Dedifferentiated amniotic fluid mesenchymal stem cell (primary cell): ENCODE results near the gene SMYD2.

Experiments used
- DNase-seq: peaks from one replicate; pipeline ENCODE4 v3.0.0-alpha.2; 2016; ENCODE audit errors: extremely low spot score

Gene SMYD2

GRCh38 chr1:214281021-214281719 is at the start of gene SMYD2:
Gene SMYD2 (plus strand): TSS chr1:214281159. CDS start chr1:214281255, 96 bp downstream.
- DNase-seq = peak; percentile 26

- no peak for DNase-seq
These were observed 46.9 kb upstream of the SMYD2 start for GRCh38 chr1:214233856-214234634.

GRCh38 chr1:214234635-214235025 is 46.3 kb upstream of the SMYD2 start:
- DNase-seq = no peak

- no peak for DNase-seq
These were observed 44.5 kb upstream of the SMYD2 start for GRCh38 chr1:214236477-214236876.

- no peak for DNase-seq
These were observed 39.9 kb upstream of the SMYD2 start for GRCh38 chr1:214241060-214241459.

GRCh38 chr1:214244252-214244651 is 36.7 kb upstream of the SMYD2 start:
- no peak for DNase-seq

- DNase-seq = no peak
These were observed 36.1 kb upstream of the SMYD2 start for GRCh38 chr1:214244841-214245240.

- DNase-seq = no peak
These were observed 33.4 kb upstream of the SMYD2 start for GRCh38 chr1:214247501-214248041.

GRCh38 chr1:214248311-214249085 is 32.5 kb upstream of the SMYD2 start:
- no peak for DNase-seq

- no peak for DNase-seq
These were observed 31.3 kb upstream of the SMYD2 start for GRCh38 chr1:214249651-214250050.

- no peak for DNase-seq
These were observed 29.6 kb upstream of the SMYD2 start for GRCh38 chr1:214251354-214251753.

- DNase-seq = no peak
These were observed 25.4 kb upstream of the SMYD2 start for GRCh38 chr1:214255509-214255908.

GRCh38 chr1:214259353-214259977 is 21.5 kb upstream of the SMYD2 start:
- DNase-seq = no peak

GRCh38 chr1:214260561-214261205 is 20.3 kb upstream of the SMYD2 start:
- DNase-seq = no peak

- peak; percentile 87 for DNase-seq
These were observed 19.5 kb upstream of the SMYD2 start for GRCh38 chr1:214261206-214262123.

- no peak for DNase-seq
These were observed 16.8 kb upstream of the SMYD2 start for GRCh38 chr1:214264196-214264595.

GRCh38 chr1:214264976-214265375 is 16.0 kb upstream of the SMYD2 start:
- no peak for DNase-seq

GRCh38 chr1:214270097-214270650 is 10.8 kb upstream of the SMYD2 start:
- no peak for DNase-seq

GRCh38 chr1:214271174-214271858 is 9.6 kb upstream of the SMYD2 start:
- no peak for DNase-seq
